Osteoblast (primary cell): ENCODE results near the gene NMNAT3. TPM values are rescaled to one million over a fixed set of nuclear protein-coding genes. Genes with fewer than 3 reads are reported as not detected.
A peak's percentile ranks its signal among the peaks of the same experiment; 100 is the strongest.

Source experiments
- DNase-seq: peaks from one replicate; pipeline ENCODE4 v3.0.0; 2011; ENCODE audit warnings: low spot score, mixed read lengths; ENCODE audit not compliant: insufficient read length; ENCODE audit errors: missing footprints
- H2AFZ ChIP-seq: 2 replicates; pipeline ENCODE4 v1.6.0; 2011; ENCODE audit warnings: mild to moderate bottlenecking, low read length
- H3K27ac ChIP-seq: 2 replicates; pipeline ENCODE4 v1.5.1; 2011; ENCODE audit warnings: mild to moderate bottlenecking, low read depth, low read length, moderate library complexity
- H3K27me3 ChIP-seq: 2 replicates; pipeline ENCODE4 v1.6.0; 2012; ENCODE audit warnings: mild to moderate bottlenecking, control low read depth, inconsistent platforms, low read length, moderate library complexity; ENCODE audit not compliant: insufficient read depth
- H3K36me3 ChIP-seq: 2 replicates; pipeline ENCODE4 v1.5.1; 2011; ENCODE audit warnings: mild to moderate bottlenecking, low read length, control low read depth, moderate library complexity; ENCODE audit not compliant: insufficient read depth
- H3K4me1 ChIP-seq: 2 replicates; pipeline ENCODE4 v1.5.1; 2011; ENCODE audit warnings: mild to moderate bottlenecking, low read length, control low read depth, moderate library complexity; ENCODE audit not compliant: insufficient read depth
- H3K4me2 ChIP-seq: 2 replicates; pipeline ENCODE4 v1.6.0; 2011; ENCODE audit warnings: mild to moderate bottlenecking, low read length; ENCODE audit not compliant: insufficient read depth
- H3K4me3 ChIP-seq: fragments of 200-600 bp; sonication (generic); 3 replicates; pipeline ENCODE4 v1.5.1; 2012; ENCODE audit warnings: mild to moderate bottlenecking, low read length, inconsistent platforms; ENCODE audit not compliant: insufficient read depth
- H3K79me2 ChIP-seq: 2 replicates; pipeline ENCODE4 v1.6.0; 2012; ENCODE audit warnings: mild to moderate bottlenecking, low read length, control low read depth, inconsistent platforms; ENCODE audit not compliant: insufficient read depth
- H3K9me3 ChIP-seq: 2 replicates; pipeline ENCODE4 v1.5.1; 2011; ENCODE audit warnings: low read depth, low read length, control low read depth
- H4K20me1 ChIP-seq: 2 replicates; pipeline ENCODE4 v1.6.0; 2012; ENCODE audit warnings: mild to moderate bottlenecking, low read length, control low read depth; ENCODE audit not compliant: insufficient read depth
- CTCF ChIP-seq: IDR thresholded peaks from 2 replicates; pipeline ENCODE4 v1.5.1; 2011; ENCODE audit warnings: mild to moderate bottlenecking, low read depth, low read length, moderate library complexity; ENCODE audit errors: extremely low read depth
- total RNA-seq: library from RNA; depleted of rRNA; stranded (reverse); fragments of >200 nt; gene quantifications from 2 replicates; pipeline ENCODE4 v1.2.3, GENCODE V29; 2012

NMNAT3 gene
- total RNA-seq, 1 donor: 0.36 TPM

GRCh38 chr3:139642996-139643395 is 34.8 kb downstream of the NMNAT3 start:
- H3K27me3 ChIP-seq: no peaks in the 10 kb centered on the region

GRCh38 chr3:139640456-139640855 is 37.3 kb downstream of the NMNAT3 start:
- no peaks in the 10 kb centered on the region for H3K9me3 ChIP-seq
- H3K4me3 ChIP-seq: no peak overlapping the region
- H3K27me3 ChIP-seq: no peaks in the 10 kb centered on the region
- no peak for DNase-seq
- H2AFZ ChIP-seq: no peak overlapping the region
- no peaks in the 10 kb centered on the region for H3K79me2 ChIP-seq
- H3K4me2 ChIP-seq: no peak overlapping the region
- no peaks in the 10 kb centered on the region for H4K20me1 ChIP-seq
- TF ChIP-seq CTCF: no peak
- H3K36me3 ChIP-seq: no peaks in the 10 kb centered on the region
- H3K4me1 ChIP-seq: no peaks in the 10 kb centered on the region
- no peak overlapping the region for H3K27ac ChIP-seq

More at GRCh38 chr3:139642996-139643395, 34.8 kb downstream of the NMNAT3 start:
- Histone ChIP-seq H3K4me3 (no peak overlapping the region), H3K4me1 (no peaks in the 10 kb centered on the region), H3K27ac (no peak overlapping the region), H3K79me2 (no peaks in the 10 kb centered on the region), H4K20me1 (no peaks in the 10 kb centered on the region), H3K4me2 (no peak overlapping the region), H3K9me3 (no peaks in the 10 kb centered on the region), H3K36me3 (no peaks in the 10 kb centered on the region), H2AFZ (no peak overlapping the region)
- DNase-seq: peak; percentile 21
- TF ChIP-seq CTCF: no peak

GRCh38 chr3:139639662-139640061 is 38.1 kb downstream of the NMNAT3 start:
- H3K27me3 ChIP-seq: no peaks in the 10 kb centered on the region
- no peak overlapping the region for H3K27ac ChIP-seq
- DNase-seq: no peak
- no peak overlapping the region for H2AFZ ChIP-seq
- H3K4me3 ChIP-seq: no peak overlapping the region
- no peaks in the 10 kb centered on the region for H3K9me3 ChIP-seq
- TF ChIP-seq CTCF: no peak
- H3K4me2 ChIP-seq: no peak overlapping the region
- no peaks in the 10 kb centered on the region for H3K79me2 ChIP-seq
- H4K20me1 ChIP-seq: no peaks in the 10 kb centered on the region
- H3K36me3 ChIP-seq: no peaks in the 10 kb centered on the region
- H3K4me1 ChIP-seq: no peaks in the 10 kb centered on the region

- Histone ChIP-seq H3K4me3 (no peak overlapping the region), H2AFZ (no peak overlapping the region), H3K9me3 (no peaks in the 10 kb centered on the region), H4K20me1 (no peaks in the 10 kb centered on the region), H3K27me3 (no peaks in the 10 kb centered on the region), H3K79me2 (no peaks in the 10 kb centered on the region), H3K36me3 (no peaks in the 10 kb centered on the region), H3K4me2 (no peak overlapping the region), H3K4me1 (no peaks in the 10 kb centered on the region), H3K27ac (no peak overlapping the region)
- DNase-seq: no peak
- no peak for TF ChIP-seq CTCF
Measured at GRCh38 chr3:139638518-139638917, 39.3 kb downstream of the NMNAT3 start.
